K562 (cell line): ENCODE measurements around the gene CTSV. TPM values are rescaled to one million over a fixed set of nuclear protein-coding genes. Genes with fewer than 3 reads are reported as not detected.
"Not testable (repeated sequence)": the region's sequence is repeated elsewhere in the genome, so short reads cannot be mapped to it uniquely, and the experiment has no call there.

Source experiments
- ATF7 ChIP-seq: fragments of 450-650 bp; IDR thresholded peaks from 2 replicates; pipeline ENCODE4 v1.7.1; 2014; ENCODE audit warnings: mild to moderate bottlenecking, moderate library complexity
- CTBP1 ChIP-seq: fragments of 450-650 bp; IDR thresholded peaks from 2 replicates; pipeline ENCODE4 v1.6.1; 2016; ENCODE audit warnings: borderline replicate concordance
- DMBX1 ChIP-seq: fragments of 250-450 bp; sonication (Bioruptor Pico); IDR thresholded peaks from 2 replicates; pipeline ENCODE4 v1.8.0; 2022; ENCODE audit warnings: inconsistent platforms, mild to moderate bottlenecking, moderate library complexity, borderline replicate concordance
- EP300 ChIP-seq: IDR thresholded peaks from 2 replicates; pipeline ENCODE4 v1.6.1; 2012; ENCODE audit warnings: low read length, improper control_type of control experiment
- GATA2 ChIP-seq: sonication (generic); formaldehyde crosslinking; IDR thresholded peaks from 2 replicates; pipeline ENCODE4 v1.4.0; 2020; ENCODE audit warnings: mild to moderate bottlenecking, missing genetic modification reagents
- JUND ChIP-seq, 2 experiments: IDR thresholded peaks; 2 replicates in 1 of 2; 3 replicates in 1 of 2; pipeline ENCODE4 v1.6.1; 2011; ENCODE audit warnings: borderline replicate concordance in 2 of 2, low read depth in 2 of 2, low read length in 2 of 2, improper control_type of control experiment in 1 of 2, missing biosample characterization in 1 of 2, missing genetic modification characterization in 1 of 2, missing genetic modification reagents in 1 of 2
- NCOR1 ChIP-seq: fragments of 450-650 bp; IDR thresholded peaks from 2 replicates; pipeline ENCODE4 v1.6.1; 2016; ENCODE audit warnings: mild to moderate bottlenecking, moderate library complexity
- NFYB ChIP-seq: IDR thresholded peaks from 2 replicates; pipeline ENCODE4 v1.6.1; 2011; ENCODE audit warnings: mild to moderate bottlenecking, moderate library complexity; ENCODE audit not compliant: insufficient read length; ENCODE audit errors: extremely low read depth
- PML ChIP-seq: IDR thresholded peaks from 2 replicates; pipeline ENCODE4 v1.6.1; 2012; ENCODE audit warnings: low read length, inconsistent platforms
- RAD21 ChIP-seq, 2 experiments: fragments of 250-450 bp in 1 of 2; fragments of 450-650 bp in 1 of 2; sonication (Bioruptor Pico) in 1 of 2; formaldehyde crosslinking in 1 of 2; IDR thresholded peaks in 1 of 2; conservative IDR thresholded peaks in 1 of 2; 2 replicates each; pipeline versions ENCODE4 v1.4.0 to v1.8.0; 2020 to 2022; ENCODE audit warnings: mild to moderate bottlenecking in 2 of 2, moderate library complexity in 1 of 2
- RFX1 ChIP-seq: fragments of 450-650 bp; IDR thresholded peaks from 2 replicates; pipeline ENCODE4 v1.6.1; 2016; ENCODE audit warnings: mild to moderate bottlenecking, moderate library complexity
- SMAD4 ChIP-seq: fragments of 250-450 bp; sonication (Bioruptor Pico); conservative IDR thresholded peaks from 2 replicates; pipeline ENCODE4 v1.8.0; 2021; ENCODE audit warnings: inconsistent platforms, mild to moderate bottlenecking, moderate library complexity
- TBL1XR1 ChIP-seq, 2 experiments: IDR thresholded peaks; 2 replicates each; pipeline ENCODE4 v1.6.1; 2012; ENCODE audit warnings: improper control_type of control experiment in 2 of 2, low read length in 2 of 2, mild to moderate bottlenecking in 1 of 2
- ZBTB1 ChIP-seq: sonication (generic); formaldehyde crosslinking; IDR thresholded peaks from 2 replicates; pipeline ENCODE4 v1.8.1; 2023; ENCODE audit warnings: missing genetic modification reagents, low read depth, mild to moderate bottlenecking, borderline replicate concordance
- ZFX ChIP-seq: sonication (generic); formaldehyde crosslinking; IDR thresholded peaks from 2 replicates; pipeline ENCODE4 v1.8.0; 2022; ENCODE audit warnings: mild to moderate bottlenecking, missing genetic modification reagents, moderate library complexity
- ZNF175 ChIP-seq: fragments of 200-800 bp; sonication (Bioruptor generic); IDR thresholded peaks from 2 replicates; pipeline ENCODE4 v1.6.1; 2016; ENCODE audit warnings: low read depth, mild to moderate bottlenecking, missing genetic modification characterization, missing compliant biosample characterization
- ZNF589 ChIP-seq: fragments of 200-800 bp; sonication (Bioruptor generic); IDR thresholded peaks from 2 replicates; pipeline ENCODE4 v1.6.1; 2016; ENCODE audit warnings: low read depth, missing genetic modification characterization, missing compliant biosample characterization
- polyA plus RNA-seq, 8 experiments: library from polyadenylated mRNA; depleted of rRNA in 4 of 8; stranded (reverse) in 5 of 8; unstranded in 3 of 8; fragments of >200 nt; fragmentation: Nextera tagmentation in 2 of 8; fragmentation: Illumina TruSeq in 1 of 8; extraction: Ambion mirVana in 2 of 8; extraction: Trizol in 1 of 8; gene quantifications; 2 replicates each; pipeline versions ENCODE4 v1.2.1 to v1.2.3, GENCODE V29; 2011 to 2014; ENCODE audit warnings: inconsistent platforms in 1 of 8, missing spikeins in 1 of 8
- total RNA-seq, 7 experiments: library from RNA; depleted of rRNA in 6 of 7; stranded (reverse); fragments of >200 nt in 6 of 7; fragmentation: Illumina TruSeq in 2 of 7; extraction: Trizol in 2 of 7; gene quantifications; 2 replicates each; pipeline versions ENCODE4 v1.2.1 to v1.2.3, GENCODE V29; 2011 to 2021; ENCODE audit warnings: low replicate concordance in 1 of 7
- TF ChIP-seq, protein P1 (sequence below): fragments of 200-800 bp; sonication (Bioruptor generic); IDR thresholded peaks from 2 replicates; pipeline ENCODE4 v1.6.1; 2017; ENCODE audit warnings: missing genetic modification characterization, missing compliant biosample characterization
- TF ChIP-seq, protein P2 (sequence below): fragments of 200-800 bp; sonication (Bioruptor generic); IDR thresholded peaks from 2 replicates; pipeline ENCODE4 v1.6.1; 2017; ENCODE audit warnings: missing genetic modification characterization, missing compliant biosample characterization
- TF ChIP-seq, protein P3 (sequence below): sonication (generic); IDR thresholded peaks from 2 replicates; pipeline ENCODE4 v1.6.1; 2016
- TF ChIP-seq, protein P4 (sequence below), 2 experiments: fragments of 200-800 bp in 1 of 2; sonication (Bioruptor generic) in 1 of 2; sonication (generic) in 1 of 2; formaldehyde crosslinking in 1 of 2; IDR thresholded peaks in 1 of 2; conservative IDR thresholded peaks in 1 of 2; 2 replicates each; pipeline versions ENCODE4 v1.5.0 to v1.6.1; 2016 to 2020; ENCODE audit warnings: missing compliant biosample characterization in 1 of 2, missing genetic modification characterization in 1 of 2, missing genetic modification reagents in 1 of 2

Gene CTSV
- total and polyA plus RNA-seq, 9 of the 15 experiments (the other 6 are each of a cell fraction or from before 2014, with no cell fraction given), result 0.06 to 0.39 (median 0.16) TPM; not detected in 3

DNA sequence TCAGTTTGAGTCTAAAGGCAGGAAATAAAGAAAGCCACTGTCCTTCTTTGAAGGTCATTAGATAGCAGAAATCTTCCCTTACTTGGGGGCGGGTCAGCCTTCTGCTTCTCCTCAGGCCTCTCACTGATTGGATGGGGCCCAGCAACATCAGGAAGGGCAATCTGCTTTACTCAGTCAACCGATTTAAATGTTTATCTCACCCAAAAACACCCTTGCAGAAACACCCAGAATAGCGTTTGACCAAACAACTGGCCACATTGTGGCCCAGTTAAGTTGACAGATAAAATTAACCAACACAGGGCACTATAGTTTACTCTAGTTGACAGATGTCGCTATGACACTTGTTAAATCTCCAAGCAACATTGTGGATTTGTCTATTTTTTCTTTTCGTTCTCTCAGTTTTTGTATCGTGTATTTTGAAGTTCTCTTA is 45.6 kb upstream of the CTSV start (continued):
- TF ChIP-seq, protein P1, sequence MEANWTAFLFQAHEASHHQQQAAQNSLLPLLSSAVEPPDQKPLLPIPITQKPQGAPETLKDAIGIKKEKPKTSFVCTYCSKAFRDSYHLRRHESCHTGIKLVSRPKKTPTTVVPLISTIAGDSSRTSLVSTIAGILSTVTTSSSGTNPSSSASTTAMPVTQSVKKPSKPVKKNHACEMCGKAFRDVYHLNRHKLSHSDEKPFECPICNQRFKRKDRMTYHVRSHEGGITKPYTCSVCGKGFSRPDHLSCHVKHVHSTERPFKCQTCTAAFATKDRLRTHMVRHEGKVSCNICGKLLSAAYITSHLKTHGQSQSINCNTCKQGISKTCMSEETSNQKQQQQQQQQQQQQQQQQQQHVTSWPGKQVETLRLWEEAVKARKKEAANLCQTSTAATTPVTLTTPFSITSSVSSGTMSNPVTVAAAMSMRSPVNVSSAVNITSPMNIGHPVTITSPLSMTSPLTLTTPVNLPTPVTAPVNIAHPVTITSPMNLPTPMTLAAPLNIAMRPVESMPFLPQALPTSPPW, result peak; percentile 33; the same call in 1 of the 2 replicates
- TF ChIP-seq ZNF175 (CRISPR knock-in tag) (peak; percentile 61; the same call in 1 of the 2 replicates), PML (0 out of 2 replicates have a peak, but pooled peaks have one; percentile 33), RAD21 (CRISPR knock-in tag; conservative IDR thresholded peaks at IDR 0.05 in 1 of 2, IDR thresholded peaks at IDR 0.05 in 1 of 2) (peak; percentile 27 to 31; a peak in 3 of 4 replicates), ZFX (CRISPR knock-in tag) (peak; percentile 13; the same call in 1 of the 2 replicates), RFX1 (peak; percentile 40; the same call in 1 of the 2 replicates), GATA2 (CRISPR knock-in tag) (peak; percentile 40; the same call in 1 of the 2 replicates), NCOR1 (peak; percentile 35; the same call in 1 of the 2 replicates), ZNF589 (CRISPR knock-in tag) (peak; percentile 55; the same call in 1 of the 2 replicates), SMAD4 (0 out of 2 replicates have a peak, but pooled peaks have one; percentile 30), NFYB (peak; percentile 5), JUND (IDR thresholded peaks at IDR 0.05; ENCODE audit: borderline replicate concordance, low read depth, low read length) (0 out of 2 replicates have a peak, but pooled peaks have one; percentile 19), DMBX1 (CRISPR knock-in tag) (0 out of 2 replicates have a peak, but pooled peaks have one; percentile 20), CTBP1 (peak; percentile 38; the same call in 1 of the 2 replicates), ATF7 (0 out of 2 replicates have a peak, but pooled peaks have one; percentile 45), TBL1XR1 (IDR thresholded peaks at IDR 0.05; ENCODE audit: low read length in 2 of 2) (0 out of 4 replicates have a peak, but pooled peaks of 1 of the 2 experiments have one; percentile 30), ZBTB1 (CRISPR knock-in tag) (peak; percentile 89; the same call in 1 of the 2 replicates), EP300 (0 out of 2 replicates have a peak, but pooled peaks have one; percentile 11)
- TF ChIP-seq, protein P2, sequence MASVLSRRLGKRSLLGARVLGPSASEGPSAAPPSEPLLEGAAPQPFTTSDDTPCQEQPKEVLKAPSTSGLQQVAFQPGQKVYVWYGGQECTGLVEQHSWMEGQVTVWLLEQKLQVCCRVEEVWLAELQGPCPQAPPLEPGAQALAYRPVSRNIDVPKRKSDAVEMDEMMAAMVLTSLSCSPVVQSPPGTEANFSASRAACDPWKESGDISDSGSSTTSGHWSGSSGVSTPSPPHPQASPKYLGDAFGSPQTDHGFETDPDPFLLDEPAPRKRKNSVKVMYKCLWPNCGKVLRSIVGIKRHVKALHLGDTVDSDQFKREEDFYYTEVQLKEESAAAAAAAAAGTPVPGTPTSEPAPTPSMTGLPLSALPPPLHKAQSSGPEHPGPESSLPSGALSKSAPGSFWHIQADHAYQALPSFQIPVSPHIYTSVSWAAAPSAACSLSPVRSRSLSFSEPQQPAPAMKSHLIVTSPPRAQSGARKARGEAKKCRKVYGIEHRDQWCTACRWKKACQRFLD, result peak; percentile 40; the same call in 1 of the 2 replicates
- TF ChIP-seq, protein P3, sequence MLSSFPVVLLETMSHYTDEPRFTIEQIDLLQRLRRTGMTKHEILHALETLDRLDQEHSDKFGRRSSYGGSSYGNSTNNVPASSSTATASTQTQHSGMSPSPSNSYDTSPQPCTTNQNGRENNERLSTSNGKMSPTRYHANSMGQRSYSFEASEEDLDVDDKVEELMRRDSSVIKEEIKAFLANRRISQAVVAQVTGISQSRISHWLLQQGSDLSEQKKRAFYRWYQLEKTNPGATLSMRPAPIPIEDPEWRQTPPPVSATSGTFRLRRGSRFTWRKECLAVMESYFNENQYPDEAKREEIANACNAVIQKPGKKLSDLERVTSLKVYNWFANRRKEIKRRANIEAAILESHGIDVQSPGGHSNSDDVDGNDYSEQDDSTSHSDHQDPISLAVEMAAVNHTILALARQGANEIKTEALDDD, result peak; percentile 99
- not testable (repeated sequence) for TF ChIP-seq JUND (tag; IDR thresholded peaks at IDR 0.05; ENCODE audit: borderline replicate concordance, low read depth, low read length)
- TF ChIP-seq, protein P4, sequence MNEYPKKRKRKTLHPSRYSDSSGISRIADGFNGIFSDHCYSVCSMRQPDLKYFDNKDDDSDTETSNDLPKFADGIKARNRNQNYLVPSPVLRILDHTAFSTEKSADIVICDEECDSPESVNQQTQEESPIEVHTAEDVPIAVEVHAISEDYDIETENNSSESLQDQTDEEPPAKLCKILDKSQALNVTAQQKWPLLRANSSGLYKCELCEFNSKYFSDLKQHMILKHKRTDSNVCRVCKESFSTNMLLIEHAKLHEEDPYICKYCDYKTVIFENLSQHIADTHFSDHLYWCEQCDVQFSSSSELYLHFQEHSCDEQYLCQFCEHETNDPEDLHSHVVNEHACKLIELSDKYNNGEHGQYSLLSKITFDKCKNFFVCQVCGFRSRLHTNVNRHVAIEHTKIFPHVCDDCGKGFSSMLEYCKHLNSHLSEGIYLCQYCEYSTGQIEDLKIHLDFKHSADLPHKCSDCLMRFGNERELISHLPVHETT (CRISPR knock-in tag; conservative IDR thresholded peaks at IDR 0.05 in 1 of 2, IDR thresholded peaks at IDR 0.05 in 1 of 2), result peak in 1 of 2 experiments; percentile 18; a peak in 1 of 4 replicates
